Transverse colon (tissue), 4 donors: ENCODE measurements around the gene RAPGEF5.

ENCODE experiments used
- POLR2AphosphoS5 ChIP-seq, 3 donors: sonication (generic); formaldehyde crosslinking; IDR thresholded peaks; one replicate each; pipeline ENCODE4 v1.6.1; 2016; ENCODE audit warnings: antibody characterized with exemption in 3 of 3
- TF ChIP-seq, protein P1 (sequence below), 5 experiments: fragments of 200-600 bp in 3 of 5; fragments of 450-650 bp in 2 of 5; sonication (generic) in 3 of 5; IDR thresholded peaks; 1 replicate in 2 of 5; 2 replicates in 3 of 5; pipeline ENCODE4 v1.5.1; 2016 to 2017; ENCODE audit warnings: antibody characterized with exemption in 5 of 5, inconsistent platforms in 3 of 5, mild to moderate bottlenecking in 2 of 5, moderate library complexity in 1 of 5

DNA sequence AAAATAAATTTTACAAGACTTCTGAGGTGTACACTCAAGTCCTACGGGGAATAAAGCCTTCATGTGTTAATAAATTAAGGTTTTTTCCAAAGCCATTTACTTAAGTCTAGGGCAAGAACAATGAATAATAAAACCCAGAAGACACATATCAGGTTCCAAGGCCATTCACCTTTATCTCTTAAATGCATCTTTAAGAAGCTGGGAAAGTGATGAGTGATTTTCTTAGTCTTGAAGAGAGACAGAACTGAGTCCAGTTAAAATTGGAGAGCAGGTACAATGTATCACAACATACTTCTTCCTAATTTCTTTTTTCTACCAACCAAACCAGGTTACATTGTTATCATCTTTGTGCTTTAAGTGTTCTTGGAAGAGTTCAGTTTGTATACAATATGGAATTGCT lies 189.5 kb downstream of the RAPGEF5 start:
- TF ChIP-seq, protein P1, sequence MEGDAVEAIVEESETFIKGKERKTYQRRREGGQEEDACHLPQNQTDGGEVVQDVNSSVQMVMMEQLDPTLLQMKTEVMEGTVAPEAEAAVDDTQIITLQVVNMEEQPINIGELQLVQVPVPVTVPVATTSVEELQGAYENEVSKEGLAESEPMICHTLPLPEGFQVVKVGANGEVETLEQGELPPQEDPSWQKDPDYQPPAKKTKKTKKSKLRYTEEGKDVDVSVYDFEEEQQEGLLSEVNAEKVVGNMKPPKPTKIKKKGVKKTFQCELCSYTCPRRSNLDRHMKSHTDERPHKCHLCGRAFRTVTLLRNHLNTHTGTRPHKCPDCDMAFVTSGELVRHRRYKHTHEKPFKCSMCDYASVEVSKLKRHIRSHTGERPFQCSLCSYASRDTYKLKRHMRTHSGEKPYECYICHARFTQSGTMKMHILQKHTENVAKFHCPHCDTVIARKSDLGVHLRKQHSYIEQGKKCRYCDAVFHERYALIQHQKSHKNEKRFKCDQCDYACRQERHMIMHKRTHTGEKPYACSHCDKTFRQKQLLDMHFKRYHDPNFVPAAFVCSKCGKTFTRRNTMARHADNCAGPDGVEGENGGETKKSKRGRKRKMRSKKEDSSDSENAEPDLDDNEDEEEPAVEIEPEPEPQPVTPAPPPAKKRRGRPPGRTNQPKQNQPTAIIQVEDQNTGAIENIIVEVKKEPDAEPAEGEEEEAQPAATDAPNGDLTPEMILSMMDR (IDR thresholded peaks at IDR 0.05): no peak
- TF ChIP-seq POLR2AphosphoS5 (IDR thresholded peaks at IDR 0.05): no peak
